ENCODE data around the gene TYW1B.
A peak's percentile ranks its signal among the peaks of the same experiment; 100 is the strongest.
"Not testable (repeated sequence)": the region's sequence is repeated elsewhere in the genome, so short reads cannot be mapped to it uniquely, and the experiment has no call there.

The TYW1B gene

GRCh38 chr7:72546586-72547237, 281.3 kb downstream of the TYW1B start:
- DNase-seq = not testable (repeated sequence)

DNA sequence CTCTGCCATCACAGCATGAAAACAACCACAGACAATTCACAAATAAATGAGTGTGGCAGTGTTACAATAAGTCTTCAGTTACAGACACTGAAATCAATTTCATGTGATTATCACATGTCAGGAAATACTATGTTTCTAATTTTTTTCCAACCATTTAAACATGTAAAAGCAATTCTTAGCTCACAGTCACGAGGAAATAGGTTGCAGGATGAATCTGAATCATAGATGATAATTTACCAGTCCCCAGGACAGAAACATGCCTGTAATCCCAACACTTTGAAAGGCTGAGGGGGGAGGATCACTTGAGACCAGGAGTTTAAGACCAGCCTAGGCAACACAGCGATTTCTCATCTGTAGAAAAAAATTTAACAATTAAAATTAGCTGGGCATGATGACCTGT, 283.5 kb downstream of the TYW1B start:
- not testable (repeated sequence) for DNase-seq

DNA sequence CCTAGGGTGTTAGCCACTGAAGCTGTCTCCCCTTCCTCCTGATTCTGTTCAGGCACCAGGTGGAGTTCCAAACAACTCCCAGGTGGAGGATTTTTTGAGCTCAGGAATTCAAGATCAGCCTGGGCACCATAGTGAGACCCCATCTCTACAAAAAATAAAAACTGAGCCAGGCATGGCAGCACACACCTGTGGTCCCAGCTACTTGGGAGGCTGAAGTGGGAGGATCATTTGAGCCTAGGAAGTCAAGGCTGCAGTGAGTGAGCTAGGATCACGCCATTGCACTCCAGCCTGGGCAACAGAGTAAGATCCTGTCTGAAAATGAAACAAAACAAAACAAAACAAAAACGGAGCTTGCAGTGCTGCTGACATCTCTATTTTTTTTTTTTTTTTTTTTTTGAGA, 287.1 kb downstream of the TYW1B start:
- DNase-seq = no peak

GRCh38 chr7:72540106-72540611, 287.8 kb downstream of the TYW1B start:
- no peak for DNase-seq

- no peak for DNase-seq
Measured at GRCh38 chr7:72539702-72540101, 288.3 kb downstream of the TYW1B start.

DNA sequence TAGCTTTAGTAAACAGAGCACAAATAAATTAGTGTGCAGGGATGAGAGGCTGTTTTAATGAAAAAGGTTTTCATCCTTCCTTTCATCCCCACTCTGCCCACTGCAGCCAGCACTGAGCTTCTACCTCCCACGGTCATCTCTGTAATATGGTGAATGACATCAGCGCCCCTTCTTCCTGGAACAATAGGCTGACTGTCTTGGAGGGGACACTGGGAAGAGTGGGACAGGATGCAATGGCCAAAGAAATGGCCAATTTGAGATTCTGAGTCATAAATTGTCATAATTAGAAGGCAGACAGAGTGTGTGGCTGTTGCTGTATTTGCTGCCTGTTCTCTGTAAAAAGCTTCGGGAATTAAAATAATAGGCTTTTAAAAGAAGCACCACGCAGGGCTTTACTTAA, 289.1 kb downstream of the TYW1B start:
- DNase-seq = peak; percentile 25

DNA sequence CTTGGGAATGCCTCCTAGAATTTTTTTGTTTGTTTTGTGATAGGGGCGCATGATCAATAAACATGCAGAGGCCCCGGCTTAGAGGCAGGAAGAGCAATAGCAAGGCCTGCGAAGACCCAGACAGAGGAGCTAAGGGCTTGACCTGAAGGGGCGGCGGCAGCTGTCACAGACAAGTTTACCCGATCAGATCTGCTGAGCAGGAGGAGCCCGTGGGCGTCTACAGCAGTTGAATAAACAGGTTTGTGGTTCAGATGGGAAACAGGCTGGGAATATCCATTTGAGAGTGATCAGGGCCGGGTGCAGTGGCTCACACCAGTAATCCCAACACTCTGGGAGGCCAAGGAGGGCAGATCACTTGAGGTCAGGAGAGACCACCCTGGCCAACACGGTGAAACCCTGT, 289.9 kb downstream of the TYW1B start:
- no peak for DNase-seq

DNA sequence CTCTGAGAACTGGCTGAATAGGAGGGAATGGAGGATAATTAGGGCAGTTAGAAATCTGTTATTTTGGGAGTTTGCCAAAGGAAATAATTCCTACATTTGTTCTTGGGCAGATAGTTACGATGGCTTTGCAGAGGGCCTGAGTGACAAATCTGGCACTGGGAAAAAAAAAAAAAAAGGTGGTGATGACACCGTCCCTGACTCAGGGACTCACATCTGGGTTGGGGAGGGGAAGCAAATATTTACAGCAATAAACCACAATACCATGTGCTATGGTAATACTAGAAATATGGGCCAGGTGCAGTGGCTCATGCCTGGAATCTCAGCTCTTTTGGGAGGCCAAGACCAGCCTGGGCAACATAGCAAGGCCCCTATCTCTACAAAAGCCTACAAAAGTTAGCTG, 292.0 kb downstream of the TYW1B start:
- DNase-seq = not testable (repeated sequence)

DNA sequence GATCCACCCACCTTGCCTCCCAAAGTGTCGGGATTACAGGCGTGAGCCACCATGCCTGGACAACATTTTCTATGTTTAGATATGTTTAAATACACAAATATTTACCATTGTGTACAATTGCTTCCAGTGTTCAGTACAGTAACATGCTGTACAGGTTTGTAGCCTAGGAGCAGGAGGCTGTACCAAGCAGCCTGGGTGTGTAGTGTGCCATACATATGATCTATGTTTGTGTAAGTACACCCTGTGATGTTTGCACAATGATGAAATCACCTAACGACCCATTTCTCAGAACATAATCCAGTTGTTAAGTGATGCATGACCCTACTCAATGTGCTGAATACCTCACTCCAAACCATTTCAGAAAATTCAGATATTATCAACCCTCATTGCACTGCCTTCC, 297.0 kb downstream of the TYW1B start:
- DNase-seq = not testable (repeated sequence)

Data from eye (tissue), 1 donor.